Measurements from ENCODE around the gene SLC9B2. TPM values are rescaled to one million over a fixed set of nuclear protein-coding genes. Genes with fewer than 3 reads are reported as not detected.
A peak's percentile ranks its signal among the peaks of the same experiment; 100 is the strongest.
"Not testable (repeated sequence)": the region's sequence is repeated elsewhere in the genome, so short reads cannot be mapped to it uniquely, and the experiment has no call there.

Gene SLC9B2
- total RNA-seq, 1 experiment from 2014 or later = not detected

DNA sequence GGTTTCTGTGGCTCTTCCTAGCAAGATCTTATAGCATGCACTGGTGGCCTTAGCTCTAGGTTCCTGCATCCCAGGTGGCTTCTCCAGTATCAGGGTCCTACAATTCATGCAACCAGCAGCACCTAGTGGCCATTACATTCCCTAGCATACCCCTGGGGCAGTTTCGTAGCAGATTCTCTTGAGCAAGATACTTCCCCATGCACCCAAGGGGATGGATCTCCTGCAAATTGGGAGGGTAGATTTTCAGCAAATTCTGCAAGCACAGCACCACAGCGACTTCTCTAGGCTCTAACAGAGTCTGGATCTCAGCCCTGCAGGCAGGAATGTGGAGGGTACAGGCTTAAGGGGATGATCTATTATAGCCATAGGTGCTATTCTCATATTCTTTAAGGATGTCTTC is 44.0 kb downstream of the SLC9B2 start:
- DNase-seq (ENCODE audit: low read depth) = peak; percentile 18
- in situ Hi-C loops (cut with HindIII; ENCODE audit: low pct_unique_long_range_greater_than_20kb, low sequenced_read_pairs) = no loop called here

DNA sequence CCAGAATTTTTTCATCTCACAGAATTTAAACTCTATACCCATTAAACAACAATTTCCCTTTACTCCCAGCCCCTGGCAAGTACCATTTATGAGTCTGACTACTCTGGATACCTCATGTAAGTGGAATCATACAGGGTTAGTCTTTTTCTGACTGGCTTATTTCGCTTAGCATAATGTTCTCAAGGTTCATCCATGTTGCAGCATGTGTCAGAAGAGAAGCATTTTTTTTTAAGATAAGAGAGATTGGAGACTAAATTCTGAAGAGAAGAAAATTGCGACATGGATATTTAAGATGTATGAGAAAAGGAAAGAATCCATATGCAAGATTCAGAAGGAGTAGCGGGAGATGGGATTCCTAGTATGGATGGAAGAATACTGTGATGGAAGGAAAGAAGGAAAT is 45.8 kb downstream of the SLC9B2 start:
- in situ Hi-C loops (cut with HindIII; ENCODE audit: low pct_unique_long_range_greater_than_20kb, low sequenced_read_pairs) = no loop called here
- no peak for DNase-seq (ENCODE audit: low read depth)

DNA sequence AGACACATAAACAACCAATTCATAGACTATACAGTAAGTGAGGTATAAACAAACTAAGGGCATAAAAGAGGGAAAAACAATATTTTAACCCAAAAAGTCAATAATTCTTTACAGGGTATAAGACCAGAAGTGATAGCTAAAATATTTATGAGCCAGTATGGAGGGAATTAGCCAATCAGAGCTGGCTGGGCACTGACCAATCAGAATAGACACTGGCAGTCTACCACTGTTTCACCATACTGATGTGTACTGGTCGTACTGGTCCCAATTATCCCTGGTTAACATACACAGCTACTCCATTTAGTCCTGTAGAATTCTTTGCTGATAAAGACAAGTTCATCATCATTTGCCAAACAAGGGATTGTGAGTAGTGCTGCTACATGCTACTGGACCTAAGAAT is 47.3 kb downstream of the SLC9B2 start:
- in situ Hi-C loops (cut with HindIII; ENCODE audit: low pct_unique_long_range_greater_than_20kb, low sequenced_read_pairs) = no loop called here
- no peak for DNase-seq (ENCODE audit: low read depth)

DNA sequence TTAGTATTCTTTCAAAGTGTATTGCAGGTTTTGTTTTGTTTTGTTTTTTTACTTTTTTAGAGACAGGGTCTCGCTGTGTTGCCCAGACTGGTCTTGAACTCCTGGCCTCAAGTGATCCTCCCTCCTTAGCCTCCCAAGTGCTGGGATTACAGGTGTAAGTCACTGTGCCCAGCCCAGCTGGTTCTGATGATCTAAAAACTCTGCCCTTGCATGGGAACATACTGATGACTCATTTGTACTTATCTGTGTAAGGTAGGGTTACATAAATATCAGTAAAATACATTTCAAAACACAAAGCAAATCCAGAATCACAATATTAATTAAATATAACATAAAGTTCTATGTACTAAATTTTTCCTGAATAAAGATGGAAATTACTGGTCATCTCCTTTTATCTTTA is 49.7 kb downstream of the SLC9B2 start:
- in situ Hi-C loops (cut with HindIII; ENCODE audit: low pct_unique_long_range_greater_than_20kb, low sequenced_read_pairs) = no loop called here

DNA sequence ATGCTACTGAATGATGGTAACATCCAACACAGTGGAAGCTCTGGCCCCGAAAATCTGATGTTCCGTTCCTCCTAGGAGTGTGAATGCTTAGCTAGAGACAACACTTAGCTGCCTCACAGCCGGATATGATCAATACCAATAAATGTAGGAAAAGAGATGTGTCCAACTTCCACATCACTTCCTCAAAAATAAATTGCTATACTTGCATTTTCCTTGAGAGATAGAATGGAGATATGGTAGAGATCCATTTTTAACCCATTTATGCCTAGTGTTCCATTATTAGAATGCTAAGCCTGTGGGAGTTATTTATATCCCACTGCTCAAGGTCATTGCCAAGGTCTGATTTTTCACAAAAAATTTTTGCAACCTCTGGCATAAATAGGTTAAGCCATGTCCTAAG is 51.6 kb downstream of the SLC9B2 start:
- in situ Hi-C loops (cut with HindIII; ENCODE audit: low pct_unique_long_range_greater_than_20kb, low sequenced_read_pairs) = loop anchor here (25.0 kb wide), 1 partner anchor 413 kb away; no protein-coding TSS in a partner anchor
- no peak for DNase-seq (ENCODE audit: low read depth)

More for the DNA sequence above, 49.7 kb downstream of the SLC9B2 start:
- DNase-seq (ENCODE audit: low read depth) = no peak

DNA sequence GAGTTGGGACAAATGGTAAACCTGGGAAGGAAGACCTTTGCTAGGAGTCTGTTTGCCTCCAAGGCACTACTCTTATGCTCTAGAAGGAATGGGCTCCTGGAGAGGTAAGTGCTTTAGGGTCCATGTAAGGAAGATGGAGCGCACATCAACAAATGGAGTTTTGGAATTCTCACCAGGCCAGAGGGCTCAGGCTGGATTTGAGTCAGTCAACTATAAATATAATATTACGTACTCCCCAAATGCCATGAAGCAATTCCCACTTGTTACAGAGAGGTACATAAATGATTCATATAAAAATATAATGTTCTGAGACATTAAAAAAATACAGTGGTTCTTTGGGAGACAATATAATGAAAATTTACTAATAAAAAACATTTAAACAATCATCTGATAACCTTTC is 55.4 kb downstream of the SLC9B2 start:
- in situ Hi-C loops (cut with HindIII; ENCODE audit: low pct_unique_long_range_greater_than_20kb, low sequenced_read_pairs) = loop anchor here (25.0 kb wide), 1 partner anchor 409 kb away; no protein-coding TSS in a partner anchor
- DNase-seq (ENCODE audit: low read depth) = no peak

DNA sequence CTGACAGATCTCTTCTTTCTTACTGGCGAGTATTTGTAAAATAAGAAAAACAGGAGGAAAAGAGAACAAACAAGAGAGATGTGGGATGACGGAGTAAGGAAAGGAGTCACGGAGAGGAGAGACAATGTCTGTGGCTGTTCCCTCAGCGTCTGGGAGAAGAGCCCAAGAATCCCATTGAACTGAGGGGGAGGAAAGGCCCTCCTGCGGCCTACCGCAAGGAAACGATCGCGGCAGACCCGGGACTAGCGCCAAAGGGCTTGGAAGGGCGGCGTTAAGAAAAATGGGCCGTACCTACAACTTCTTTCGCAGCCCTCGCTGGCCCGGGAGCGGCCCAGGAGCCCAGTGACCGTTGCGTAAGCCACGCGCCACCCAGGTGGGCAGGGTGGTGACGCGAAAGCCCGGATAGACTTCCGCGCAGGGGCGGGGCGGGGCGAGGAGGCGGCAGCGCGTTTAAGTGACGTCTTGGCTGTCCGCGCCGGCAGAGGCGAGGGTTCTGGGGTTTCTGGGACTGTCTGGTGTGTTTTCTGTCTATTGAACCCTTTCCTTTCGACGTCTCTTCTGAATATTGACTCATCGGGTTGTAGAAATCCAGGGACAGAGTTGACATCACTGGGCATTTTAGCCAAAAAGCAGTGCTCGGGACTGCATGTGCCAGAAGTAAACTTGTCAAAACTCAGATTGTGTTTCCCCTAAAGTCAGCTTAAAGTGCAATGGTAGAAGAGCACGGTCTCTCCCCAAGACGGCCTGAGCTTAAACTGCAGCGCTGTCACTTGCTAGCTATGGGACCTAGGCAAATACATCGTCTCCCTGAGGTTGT is 57.0 kb downstream of the SLC9B2 start, which contains the start of gene SLC9B1:
SLC9B1 (minus strand) TSS at position 398 of the 817 bp plus-strand sequence. CDS start 27,994 bp downstream, outside the sequence.
- in situ Hi-C loops (cut with HindIII; ENCODE audit: low pct_unique_long_range_greater_than_20kb, low sequenced_read_pairs) = loop anchor here (25.0 kb wide), 1 partner anchor 407 kb away; no protein-coding TSS in a partner anchor
- peak; percentile 94 for DNase-seq (ENCODE audit: low read depth)

DNA sequence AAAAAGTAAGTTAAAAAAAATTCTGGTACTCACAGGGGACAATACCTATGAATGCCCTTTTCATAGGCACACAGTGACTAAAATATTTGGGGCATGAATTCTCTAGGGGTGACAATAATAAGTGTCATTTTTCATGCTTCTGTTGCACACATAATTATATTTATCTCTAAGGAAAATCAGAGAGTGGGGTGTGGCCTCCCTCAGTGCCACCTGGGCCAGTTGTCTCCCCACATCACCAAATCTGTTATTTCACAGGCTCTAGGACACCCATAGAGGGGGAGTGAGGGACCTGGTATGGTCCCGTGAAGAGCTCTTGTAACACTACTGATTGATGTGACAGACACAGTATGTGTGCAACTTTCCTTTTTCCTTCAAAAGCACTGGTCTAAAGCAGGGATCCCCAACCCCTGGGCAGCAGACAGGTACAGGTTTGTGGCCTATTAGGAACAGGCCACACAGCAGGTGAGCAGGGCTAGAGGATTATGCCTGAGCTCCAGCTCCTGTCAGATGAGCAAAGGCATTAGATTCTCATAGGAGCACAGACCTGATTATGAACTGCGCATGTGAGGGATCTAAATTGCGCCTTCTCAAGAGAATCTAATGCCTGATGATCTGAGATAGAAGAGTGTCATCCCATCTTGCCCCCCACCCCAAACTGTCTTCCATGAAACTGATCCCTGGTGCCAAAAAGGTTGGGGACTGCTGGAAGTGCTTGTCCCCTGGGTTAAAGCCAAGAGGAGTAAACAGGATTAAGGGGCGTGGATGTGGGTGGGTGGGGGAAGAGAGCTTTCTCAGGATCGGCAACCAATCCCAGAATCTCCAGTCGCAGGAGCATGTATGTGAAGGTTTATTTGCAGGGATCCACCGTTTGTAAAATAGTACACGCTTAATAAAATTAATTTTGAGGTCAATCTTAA is 57.9 kb downstream of the SLC9B2 start:
- in situ Hi-C loops (cut with HindIII; ENCODE audit: low pct_unique_long_range_greater_than_20kb, low sequenced_read_pairs) = loop anchor here (25.0 kb wide), 1 partner anchor 406 kb away; no protein-coding TSS in a partner anchor
- DNase-seq (ENCODE audit: low read depth) = peak; percentile 14

DNA sequence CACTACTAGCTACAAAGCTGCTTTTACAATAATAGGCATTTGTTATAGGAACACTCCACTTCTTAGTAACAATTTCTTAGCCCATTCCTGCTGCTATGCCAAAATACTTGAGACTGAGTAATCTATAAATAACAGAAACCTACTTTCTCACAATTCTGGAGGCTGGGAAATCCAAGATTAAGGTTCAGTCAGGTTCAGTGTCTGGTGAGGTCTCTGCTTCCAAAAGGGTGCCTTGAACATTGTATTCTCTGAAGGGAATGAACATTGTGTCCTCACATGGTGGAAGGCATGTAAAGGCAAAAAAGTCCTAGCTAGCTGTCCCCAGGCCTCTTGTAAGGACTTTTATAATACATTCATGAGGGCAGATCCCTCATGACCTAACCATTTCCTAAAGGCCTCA is 64.0 kb downstream of the SLC9B2 start:
- DNase-seq (ENCODE audit: low read depth) = no peak
- in situ Hi-C loops (cut with HindIII; ENCODE audit: low pct_unique_long_range_greater_than_20kb, low sequenced_read_pairs) = loop anchor here (25.0 kb wide), 1 partner anchor 400 kb away; no protein-coding TSS in a partner anchor

DNA sequence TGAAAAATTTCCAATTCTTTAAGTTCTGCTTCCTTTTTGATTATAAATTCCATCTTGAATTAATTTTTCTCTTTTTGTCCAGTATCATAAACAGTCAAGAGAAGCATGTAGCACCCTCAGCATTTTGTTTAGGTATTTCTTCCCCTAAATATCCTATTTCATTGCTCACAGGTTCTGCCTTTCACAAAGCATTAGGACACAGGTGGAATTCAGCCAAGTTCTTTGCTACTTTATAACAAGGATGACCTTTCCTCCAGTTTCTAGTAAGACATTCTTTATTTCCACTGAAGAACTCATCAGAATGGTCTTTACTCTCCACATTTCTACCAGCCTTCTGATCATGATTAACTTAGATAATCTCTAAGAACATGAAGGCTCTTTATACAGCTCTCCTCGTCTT is 64.5 kb downstream of the SLC9B2 start:
- no peak for DNase-seq (ENCODE audit: low read depth)
- in situ Hi-C loops (cut with HindIII; ENCODE audit: low pct_unique_long_range_greater_than_20kb, low sequenced_read_pairs) = loop anchor here (25.0 kb wide), 1 partner anchor 400 kb away; no protein-coding TSS in a partner anchor

DNA sequence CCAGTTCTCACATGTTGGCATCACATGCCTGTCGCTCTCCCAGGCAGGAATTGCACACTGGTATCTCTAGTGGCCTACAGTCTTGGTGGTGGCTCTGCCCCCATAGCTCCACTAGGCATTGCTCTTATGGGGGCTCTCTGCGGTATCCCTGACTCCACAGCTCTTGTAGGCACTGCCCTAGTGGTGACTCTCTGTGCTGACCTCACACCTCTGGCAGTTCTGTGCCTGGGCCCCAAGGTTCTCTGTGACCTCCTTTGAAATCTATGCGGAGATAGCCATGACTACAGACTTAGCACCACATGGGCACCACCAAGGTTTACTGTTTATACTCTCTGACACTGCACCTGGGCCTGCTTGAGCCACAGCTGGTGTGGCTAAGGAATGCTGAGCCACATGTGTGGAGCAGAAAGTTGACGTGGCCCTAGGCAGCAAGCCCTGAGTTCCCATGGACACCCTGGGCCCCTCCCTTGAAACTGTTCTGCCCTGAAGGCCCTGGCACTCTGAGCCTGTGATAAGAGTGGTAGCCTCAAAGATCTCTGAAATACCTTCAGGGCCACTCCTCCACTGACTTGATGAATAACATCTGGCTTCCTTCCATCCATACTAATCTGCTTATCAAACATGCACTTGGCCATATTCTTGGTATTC is 65.1 kb downstream of the SLC9B2 start:
- DNase-seq (ENCODE audit: low read depth) = no peak
- in situ Hi-C loops (cut with HindIII; ENCODE audit: low pct_unique_long_range_greater_than_20kb, low sequenced_read_pairs) = loop anchor here (25.0 kb wide), 1 partner anchor 399 kb away; no protein-coding TSS in a partner anchor

DNA sequence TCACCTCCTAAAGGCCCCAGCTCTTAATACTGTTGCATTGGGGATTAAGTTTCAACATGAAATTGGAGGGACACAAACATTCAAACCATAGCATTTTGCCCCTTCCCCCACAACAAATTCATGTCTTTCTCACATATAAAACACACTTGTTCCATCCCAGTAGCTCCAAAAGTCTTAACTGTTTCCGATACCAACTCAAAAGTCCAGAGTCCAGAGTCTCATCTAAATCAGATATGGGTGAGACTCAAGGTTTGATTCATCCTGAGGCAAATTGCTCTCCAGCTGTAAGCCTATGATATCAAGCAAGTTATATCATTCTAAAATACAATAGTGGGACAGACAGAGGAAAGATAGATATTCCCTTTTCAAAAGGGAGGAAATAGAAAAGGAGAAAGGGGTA is 65.8 kb downstream of the SLC9B2 start:
- no peak for DNase-seq (ENCODE audit: low read depth)
- in situ Hi-C loops (cut with HindIII; ENCODE audit: low pct_unique_long_range_greater_than_20kb, low sequenced_read_pairs) = loop anchor here (25.0 kb wide), 1 partner anchor 399 kb away; no protein-coding TSS in a partner anchor

DNA sequence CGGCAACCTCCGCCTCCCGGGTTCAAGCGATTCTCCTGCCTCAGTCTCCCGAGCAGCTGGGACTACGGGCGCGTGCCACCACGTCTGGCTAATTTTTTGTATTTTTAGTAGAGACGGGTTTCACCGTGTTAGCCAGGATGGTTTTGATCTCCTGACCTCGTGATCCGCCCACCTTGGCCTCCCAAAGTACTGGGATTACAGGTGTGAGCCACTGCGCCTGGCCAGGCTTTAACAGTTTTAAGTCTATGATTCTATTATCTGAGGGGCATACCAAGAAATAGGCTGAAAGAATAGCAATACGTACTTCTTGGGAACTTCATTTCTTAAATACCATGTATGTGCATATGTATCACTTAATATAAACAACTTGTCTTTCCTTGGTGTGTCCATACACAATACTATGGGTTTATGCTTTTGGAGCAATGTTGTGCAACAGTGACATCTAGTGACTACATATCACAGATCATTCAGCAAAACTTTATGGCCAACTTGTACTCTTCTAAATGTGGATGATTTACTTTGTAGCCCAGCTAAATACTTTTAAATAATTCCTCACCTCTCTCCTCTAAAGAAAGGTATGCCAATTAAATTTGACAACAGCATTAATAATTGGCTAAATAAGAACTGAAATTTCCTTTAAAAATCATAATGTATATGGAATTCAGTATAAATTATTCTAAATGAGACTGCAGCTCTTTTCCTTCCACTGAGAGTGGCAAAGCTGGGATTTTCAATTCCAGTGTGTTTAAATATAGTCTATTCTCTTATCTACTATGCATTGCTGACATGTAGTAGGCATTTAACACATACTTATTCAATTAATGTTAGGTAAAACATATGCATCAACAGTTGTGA is 67.5 kb downstream of the SLC9B2 start:
- in situ Hi-C loops (cut with HindIII; ENCODE audit: low pct_unique_long_range_greater_than_20kb, low sequenced_read_pairs) = loop anchor here (25.0 kb wide), 1 partner anchor 397 kb away; no protein-coding TSS in a partner anchor
- DNase-seq (ENCODE audit: low read depth) = peak; percentile 39

DNA sequence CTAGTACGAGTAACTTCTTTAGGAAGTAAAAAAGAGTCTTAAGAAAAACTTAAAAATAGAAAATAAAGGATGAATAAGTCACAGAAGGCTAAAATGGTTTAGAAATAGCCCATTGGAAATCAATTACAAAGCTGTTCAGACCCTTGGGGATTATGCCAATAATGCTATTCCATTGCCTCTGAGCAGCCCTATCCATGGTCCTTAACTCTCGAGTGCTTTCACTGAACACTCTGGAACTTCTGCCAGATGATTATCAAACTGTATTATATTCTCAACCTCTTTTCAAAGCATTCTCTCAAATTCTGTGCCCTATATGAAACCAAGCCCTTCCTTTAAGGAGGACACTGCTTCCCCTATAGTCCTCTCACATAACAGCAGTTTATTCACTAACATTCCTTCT is 74.0 kb downstream of the SLC9B2 start:
- in situ Hi-C loops (cut with HindIII; ENCODE audit: low pct_unique_long_range_greater_than_20kb, low sequenced_read_pairs) = loop anchor here (25.0 kb wide), 1 partner anchor 390 kb away; no protein-coding TSS in a partner anchor
- DNase-seq (ENCODE audit: low read depth) = no peak

DNA sequence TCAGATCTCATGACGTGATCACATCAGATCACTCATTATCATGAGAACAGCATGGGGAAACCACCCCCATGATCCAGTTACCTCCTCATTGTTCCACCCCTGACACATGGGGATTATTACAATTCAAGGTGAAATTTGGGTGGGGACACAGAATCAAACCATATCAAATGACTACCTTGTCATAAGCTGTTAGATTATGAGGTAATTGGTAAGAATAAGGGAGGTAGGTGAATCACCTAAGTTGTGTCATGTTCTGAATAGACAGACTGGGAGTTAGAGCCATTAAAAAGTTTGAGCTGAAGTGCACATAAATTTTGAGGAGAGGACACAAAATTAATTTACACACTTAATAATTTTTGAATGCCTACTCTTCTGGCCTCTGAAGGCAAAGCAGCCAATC is 81.8 kb downstream of the SLC9B2 start:
- in situ Hi-C loops (cut with HindIII; ENCODE audit: low pct_unique_long_range_greater_than_20kb, low sequenced_read_pairs) = no loop called here
- no peak for DNase-seq (ENCODE audit: low read depth)

DNA sequence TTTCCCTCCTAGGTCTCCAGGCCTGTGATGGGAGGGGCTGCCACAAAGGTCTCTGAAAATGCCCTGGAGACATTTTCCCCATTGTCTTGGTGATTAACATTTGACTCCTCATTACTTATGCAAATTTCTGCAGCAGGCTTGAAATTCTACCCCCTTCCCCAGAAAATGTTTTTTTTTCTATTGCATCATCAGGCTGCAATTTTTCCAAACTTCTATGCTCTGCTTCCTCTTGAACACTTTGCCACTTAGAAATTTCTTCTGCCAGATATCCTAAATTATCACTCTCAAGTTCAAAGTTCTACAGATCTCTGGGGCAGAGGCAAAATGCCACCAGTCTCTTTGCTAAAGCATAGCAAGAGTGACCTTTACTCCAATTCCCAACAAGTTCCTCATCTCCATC is 82.6 kb downstream of the SLC9B2 start:
- DNase-seq (ENCODE audit: low read depth); in situ Hi-C loops (cut with HindIII; ENCODE audit: low pct_unique_long_range_greater_than_20kb, low sequenced_read_pairs): not testable (repeated sequence)

DNA sequence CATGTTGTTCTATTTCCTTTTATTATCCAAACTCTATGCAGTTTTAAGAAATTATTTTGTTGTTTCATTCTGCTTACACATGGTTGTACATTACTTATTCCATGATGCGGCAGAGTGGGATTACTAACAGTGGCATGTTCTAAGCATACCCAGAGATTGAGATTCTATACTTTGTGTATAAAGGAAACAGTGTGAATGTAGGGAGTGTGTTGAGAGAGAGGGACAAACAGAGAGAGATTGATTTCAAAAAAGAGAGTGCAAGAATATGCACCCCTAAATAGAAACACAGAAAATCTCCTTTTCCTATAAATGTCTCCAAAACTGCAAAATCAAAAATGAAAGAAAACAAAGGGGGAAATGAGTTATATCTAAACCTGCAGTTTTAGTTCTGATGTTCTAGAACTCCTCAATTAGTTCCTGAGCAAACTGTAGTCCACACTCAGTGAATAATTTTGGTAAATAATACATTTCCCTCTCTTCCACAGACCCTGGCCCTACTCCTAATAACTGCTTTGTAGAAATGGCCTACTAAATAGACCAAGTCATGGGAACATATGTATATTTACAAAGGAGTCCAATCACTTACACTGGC is 88.0 kb downstream of the SLC9B2 start:
- no peak for DNase-seq (ENCODE audit: low read depth)
- in situ Hi-C loops (cut with HindIII; ENCODE audit: low pct_unique_long_range_greater_than_20kb, low sequenced_read_pairs) = no loop called here

Data from Caki2 (cell line).